Measurements from ENCODE around the gene USP37.

Gene USP37

GRCh38 chr2:218477247-218477646 lies 90.9 kb downstream of the USP37 start:
- DNase-seq (ENCODE audit: low read depth in 4 of 4, low spot score in 1 of 4), result no peak

- DNase-seq (ENCODE audit: low read depth in 4 of 4, low spot score in 1 of 4), result no peak
These were observed 91.5 kb downstream of the USP37 start for GRCh38 chr2:218476676-218477075.

- DNase-seq (ENCODE audit: low read depth in 4 of 4, low spot score in 1 of 4), result no peak
These were observed 93.6 kb downstream of the USP37 start for GRCh38 chr2:218474527-218474926.

GRCh38 chr2:218472988-218473387 lies 95.2 kb downstream of the USP37 start:
- no peak for DNase-seq (ENCODE audit: low read depth in 4 of 4, low spot score in 1 of 4)

GRCh38 chr2:218471982-218472381 lies 96.2 kb downstream of the USP37 start:
- DNase-seq (ENCODE audit: low read depth in 4 of 4, low spot score in 1 of 4), result no peak

GRCh38 chr2:218471036-218471435 lies 97.1 kb downstream of the USP37 start:
- no peak for DNase-seq (ENCODE audit: low read depth in 4 of 4, low spot score in 1 of 4)

- no peak for DNase-seq (ENCODE audit: low read depth in 4 of 4, low spot score in 1 of 4)
These were observed 97.7 kb downstream of the USP37 start for GRCh38 chr2:218470448-218470847.

GRCh38 chr2:218465987-218466633 lies 102.0 kb downstream of the USP37 start:
- no peak for DNase-seq (ENCODE audit: low read depth in 4 of 4, low spot score in 1 of 4)

GRCh38 chr2:218458598-218458997 lies 109.6 kb downstream of the USP37 start:
- DNase-seq (ENCODE audit: low read depth in 4 of 4, low spot score in 1 of 4), result no peak

GRCh38 chr2:218456849-218457248 lies 111.3 kb downstream of the USP37 start:
- DNase-seq (ENCODE audit: low read depth in 4 of 4, low spot score in 1 of 4), result no peak

- DNase-seq (ENCODE audit: low read depth in 4 of 4, low spot score in 1 of 4), result no peak
These were observed 116.1 kb downstream of the USP37 start for GRCh38 chr2:218452079-218452478.

GRCh38 chr2:218448934-218449333 lies 119.2 kb downstream of the USP37 start:
- no peak for DNase-seq (ENCODE audit: low read depth in 4 of 4, low spot score in 1 of 4)

GRCh38 chr2:218447072-218447471 lies 121.1 kb downstream of the USP37 start:
- DNase-seq (ENCODE audit: low read depth in 4 of 4, low spot score in 1 of 4), result no peak

- no peak for DNase-seq (ENCODE audit: low read depth in 4 of 4, low spot score in 1 of 4)
These were observed 121.6 kb downstream of the USP37 start for GRCh38 chr2:218446547-218446946.

- DNase-seq (ENCODE audit: low read depth in 4 of 4, low spot score in 1 of 4), result no peak
These were observed 122.5 kb downstream of the USP37 start for GRCh38 chr2:218445602-218446001.

- no peak for DNase-seq (ENCODE audit: low read depth in 4 of 4, low spot score in 1 of 4)
These were observed 123.3 kb downstream of the USP37 start for GRCh38 chr2:218444692-218445357.

GRCh38 chr2:218438596-218438995 lies 129.6 kb downstream of the USP37 start:
- no peak for DNase-seq (ENCODE audit: low read depth in 4 of 4, low spot score in 1 of 4)

GRCh38 chr2:218437969-218438368 lies 130.2 kb downstream of the USP37 start:
- no peak for DNase-seq (ENCODE audit: low read depth in 4 of 4, low spot score in 1 of 4)

GRCh38 chr2:218436992-218437391 lies 131.2 kb downstream of the USP37 start:
- DNase-seq (ENCODE audit: low read depth in 4 of 4, low spot score in 1 of 4), result no peak

GRCh38 chr2:218435003-218435982 lies 132.9 kb downstream of the USP37 start:
- no peak for DNase-seq (ENCODE audit: low read depth in 4 of 4, low spot score in 1 of 4)

GRCh38 chr2:218434456-218434855 lies 133.7 kb downstream of the USP37 start:
- DNase-seq (ENCODE audit: low read depth in 4 of 4, low spot score in 1 of 4), result no peak

Data from stimulated activated CD4-positive, alpha-beta T cell treated with anti-CD3 and anti-CD28 coated beads, Interleukin-1b, Interleukin-23, amount 100 ng/mL, for 24 hours (primary cell).